ENCODE measurements around the gene ZDHHC24.
"Not testable (repeated sequence)": the region's sequence is repeated elsewhere in the genome, so short reads cannot be mapped to it uniquely, and the experiment has no call there.

The ZDHHC24 gene

GRCh38 chr11:66543263-66544107 lies 2.4 kb downstream of the ZDHHC24 start:
- peak; percentile 34 for DNase-seq

GRCh38 chr11:66542362-66542761 lies 3.5 kb downstream of the ZDHHC24 start:
- DNase-seq, result no peak

GRCh38 chr11:66541892-66542291 lies 4.0 kb downstream of the ZDHHC24 start:
- DNase-seq, result no peak

- DNase-seq, result not testable (repeated sequence)
Measured at GRCh38 chr11:66540598-66540997, 5.2 kb downstream of the ZDHHC24 start.

GRCh38 chr11:66539870-66540213 lies 6.0 kb downstream of the ZDHHC24 start:
- no peak for DNase-seq

GRCh38 chr11:66539170-66539869 lies 6.5 kb downstream of the ZDHHC24 start:
- no peak for DNase-seq

GRCh38 chr11:66532784-66533183 lies 13.1 kb downstream of the ZDHHC24 start:
- no peak for DNase-seq

- DNase-seq, result no peak
Measured at GRCh38 chr11:66531841-66532240, 14.0 kb downstream of the ZDHHC24 start.

GRCh38 chr11:66530927-66531709 lies 14.7 kb downstream of the ZDHHC24 start:
- DNase-seq, result no peak

GRCh38 chr11:66529655-66530054 lies 16.2 kb downstream of the ZDHHC24 start:
- DNase-seq, result no peak

GRCh38 chr11:66529069-66529468 lies 16.8 kb downstream of the ZDHHC24 start:
- DNase-seq, result no peak

- DNase-seq, result no peak
Measured at GRCh38 chr11:66524304-66525040, 21.4 kb downstream of the ZDHHC24 start.

- DNase-seq, result no peak
Measured at GRCh38 chr11:66523611-66524010, 22.2 kb downstream of the ZDHHC24 start.

GRCh38 chr11:66510990-66511339 lies 34.9 kb downstream of the ZDHHC24 start:
- no peak for DNase-seq

- DNase-seq, result peak; percentile 75
Measured at GRCh38 chr11:66510271-66510989, 35.4 kb downstream of the ZDHHC24 start, which contains the start of gene BBS1. Gene BBS1, plus strand, starts transcription at chr11:66510635. Its CDS starts 25 bp downstream, at chr11:66510660.

- DNase-seq, result no peak
Measured at GRCh38 chr11:66509131-66509561, 36.7 kb downstream of the ZDHHC24 start.

GRCh38 chr11:66505276-66505816 lies 40.5 kb downstream of the ZDHHC24 start:
- DNase-seq, result no peak

GRCh38 chr11:66498506-66498905 lies 47.3 kb downstream of the ZDHHC24 start:
- DNase-seq, result no peak

GRCh38 chr11:66497206-66497605 lies 48.6 kb downstream of the ZDHHC24 start:
- no peak for DNase-seq

- DNase-seq, result no peak
Measured at GRCh38 chr11:66495401-66495854, 50.4 kb downstream of the ZDHHC24 start.

- no peak for DNase-seq
Measured at GRCh38 chr11:66494935-66495334, 50.9 kb downstream of the ZDHHC24 start.

GRCh38 chr11:66494458-66494857 lies 51.4 kb downstream of the ZDHHC24 start:
- no peak for DNase-seq

All from activated CD4-positive, alpha-beta T cell treated with anti-CD3 and anti-CD28 coated beads for 1 hour (primary cell).